Peyer's patch (tissue), 4 donors: Measurements from ENCODE around the gene ACTA1. TPM values are rescaled to one million over a fixed set of nuclear protein-coding genes. Genes with fewer than 3 reads are reported as not detected.

ENCODE experiments used
- DNase-seq, 3 donors: peaks; one replicate each; pipeline ENCODE4 v3.0.0-alpha.2; 2017 to 2019
- H3K27ac ChIP-seq, 4 donors: fragments of 200-600 bp; sonication (generic); one replicate each; pipeline ENCODE4 v1.5.1; 2016 to 2019
- H3K27me3 ChIP-seq, 2 donors: fragments of 200-600 bp; sonication (generic); one replicate each; pipeline ENCODE4 v1.5.1; 2019
- H3K36me3 ChIP-seq, 3 donors: fragments of 200-600 bp; sonication (generic); one replicate each; pipeline ENCODE4 v1.5.1; 2016 to 2019
- H3K4me1 ChIP-seq, 4 donors: fragments of 200-600 bp; sonication (generic); one replicate each; pipeline ENCODE4 v1.5.1; 2016 to 2019
- H3K4me3 ChIP-seq, 4 donors: fragments of 200-600 bp; sonication (generic); 1 replicate in 3 of 4; 2 replicates in 1 of 4; pipeline ENCODE4 v1.5.1; 2016 to 2019; ENCODE audit warnings: mild to moderate bottlenecking in 1 of 4
- H3K9me3 ChIP-seq, 4 donors: fragments of 200-600 bp; sonication (generic); one replicate each; pipeline ENCODE4 v1.5.1; 2016 to 2019; ENCODE audit warnings: mild to moderate bottlenecking in 1 of 4
- CTCF ChIP-seq, 6 experiments: fragments of 450-650 bp in 4 of 6; fragments of 200-600 bp in 2 of 6; sonication (generic) in 1 of 6; IDR thresholded peaks; one replicate each; pipeline ENCODE4 v1.5.1; 2017 to 2019; ENCODE audit warnings: antibody characterized with exemption in 6 of 6, mild to moderate bottlenecking in 3 of 6, moderate library complexity in 1 of 6
- POLR2A ChIP-seq, 2 donors: fragments of 450-650 bp; IDR thresholded peaks; one replicate each; pipeline ENCODE4 v1.5.1; 2017; ENCODE audit warnings: antibody characterized with exemption in 2 of 2, mild to moderate bottlenecking in 2 of 2, moderate library complexity in 2 of 2
- total RNA-seq, 4 donors: library from RNA; depleted of rRNA; stranded (reverse); fragments of >200 nt; gene quantifications; one replicate each; pipeline ENCODE4 v1.1.0, GENCODE V29; 2016

The ACTA1 gene
- total RNA-seq, 4 donors from 2014 or later, result 3.3 TPM; not detected in 3

GRCh38 chr1:229412056-229412455, 21.8 kb downstream of the ACTA1 start:
- Histone ChIP-seq H3K4me3 (no peak overlapping the region), H3K27ac (no peak overlapping the region), H3K4me1 (peaks cover 0 to 31% (median 0%) of the 10 kb centered on the region in 4 donors), H3K9me3 (no peaks in the 10 kb centered on the region), H3K36me3 (no peaks in the 10 kb centered on the region), H3K27me3 (peaks cover 0 to 4% of the 10 kb centered on the region in 2 donors)
- TF ChIP-seq CTCF (IDR thresholded peaks at IDR 0.05), result no peak
- no peak for TF ChIP-seq POLR2A (IDR thresholded peaks at IDR 0.05)
- DNase-seq, result no peak

GRCh38 chr1:229411434-229412055, 22.3 kb downstream of the ACTA1 start:
- peaks cover 0 to 4% of the 10 kb centered on the region in 2 donors for H3K27me3 ChIP-seq
- H3K36me3 ChIP-seq, result no peaks in the 10 kb centered on the region
- no peaks in the 10 kb centered on the region for H3K9me3 ChIP-seq
- no peak for TF ChIP-seq POLR2A (IDR thresholded peaks at IDR 0.05)
- TF ChIP-seq CTCF (IDR thresholded peaks at IDR 0.05), result no peak
- no peak overlapping the region for H3K4me3 ChIP-seq
- DNase-seq, result no peak
- peaks cover 0 to 33% (median 0%) of the 10 kb centered on the region in 4 donors for H3K4me1 ChIP-seq
- H3K27ac ChIP-seq, result no peak overlapping the region

GRCh38 chr1:229410692-229411433, 23.0 kb downstream of the ACTA1 start:
- H3K4me1 ChIP-seq, result peaks cover 0 to 33% (median 0%) of the 10 kb centered on the region in 4 donors
- no peak overlapping the region for H3K27ac ChIP-seq
- H3K4me3 ChIP-seq, result no peak overlapping the region
- TF ChIP-seq CTCF (IDR thresholded peaks at IDR 0.05), result no peak
- no peak for TF ChIP-seq POLR2A (IDR thresholded peaks at IDR 0.05)
- H3K9me3 ChIP-seq, result no peaks in the 10 kb centered on the region
- H3K27me3 ChIP-seq, result peaks cover 0 to 4% of the 10 kb centered on the region in 2 donors
- DNase-seq, result no peak
- no peaks in the 10 kb centered on the region for H3K36me3 ChIP-seq

- H3K4me1 ChIP-seq, result peaks cover 0 to 33% (median 0%) of the 10 kb centered on the region in 4 donors
- DNase-seq, result no peak
- H3K4me3 ChIP-seq, result no peak overlapping the region
- TF ChIP-seq POLR2A (IDR thresholded peaks at IDR 0.05) (no peak), CTCF (IDR thresholded peaks at IDR 0.05) (no peak)
- H3K27ac ChIP-seq, result no peak overlapping the region
- no peaks in the 10 kb centered on the region for H3K36me3 ChIP-seq
- no peaks in the 10 kb centered on the region for H3K9me3 ChIP-seq
- H3K27me3 ChIP-seq, result peaks cover 0 to 4% of the 10 kb centered on the region in 2 donors
Measured at GRCh38 chr1:229410370-229410691, 23.6 kb downstream of the ACTA1 start.

GRCh38 chr1:229409616-229410369, 24.1 kb downstream of the ACTA1 start:
- Histone ChIP-seq H3K4me1 (peaks cover 0 to 33% (median 0%) of the 10 kb centered on the region in 4 donors), H3K36me3 (no peaks in the 10 kb centered on the region), H3K9me3 (no peaks in the 10 kb centered on the region), H3K27me3 (peaks cover 0 to 4% of the 10 kb centered on the region in 2 donors), H3K4me3 (no peak overlapping the region), H3K27ac (no peak overlapping the region)
- no peak for TF ChIP-seq POLR2A (IDR thresholded peaks at IDR 0.05)
- TF ChIP-seq CTCF (IDR thresholded peaks at IDR 0.05), result no peak
- no peak for DNase-seq
